Measurements from ENCODE around the gene JARID2.

JARID2 gene

DNA sequence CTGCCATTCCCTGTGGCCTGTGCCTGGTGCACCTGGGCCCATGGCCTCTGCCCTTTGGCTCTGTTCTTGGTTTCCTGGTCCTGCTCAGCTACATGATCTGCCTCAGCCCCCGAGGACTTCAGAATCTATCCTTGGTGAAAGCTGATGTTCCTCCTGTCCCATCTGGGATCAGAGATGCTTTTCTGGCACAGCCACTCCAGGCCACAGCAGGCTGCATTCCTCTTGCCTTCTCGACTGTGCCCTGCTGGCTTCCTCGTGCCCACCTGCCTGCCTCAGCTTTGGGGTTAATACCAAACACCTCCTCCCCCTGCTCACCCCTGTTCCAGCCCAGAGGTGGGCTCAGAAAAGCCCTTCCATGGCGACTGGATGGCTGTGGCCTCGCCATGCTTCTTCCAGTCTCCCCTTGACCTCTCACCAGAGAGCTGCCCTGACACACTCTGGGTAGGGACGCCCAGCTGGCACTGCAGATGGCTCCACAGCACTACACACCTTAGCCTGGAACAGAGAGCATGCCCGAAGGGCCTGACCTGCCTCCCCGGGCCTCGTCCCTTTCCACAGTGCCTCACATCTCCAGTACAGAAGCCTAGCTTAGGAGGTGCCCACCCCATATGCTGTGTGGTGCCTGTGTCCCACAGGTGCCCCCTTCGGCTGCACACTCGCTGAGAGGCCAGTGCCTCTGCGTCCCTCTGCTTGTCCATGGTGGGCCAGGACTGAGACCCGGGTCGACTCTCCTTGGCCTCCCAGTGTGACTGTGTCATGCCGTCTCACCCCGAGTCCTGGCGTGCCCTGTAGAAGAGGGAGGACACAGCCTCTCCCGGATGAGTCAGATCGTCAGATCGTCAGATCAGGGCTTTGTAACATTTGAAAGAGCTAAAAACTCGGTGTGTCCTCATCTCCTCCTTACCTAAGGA, 268.2 kb downstream of the JARID2 start:
- DNase-seq: no peak

DNA sequence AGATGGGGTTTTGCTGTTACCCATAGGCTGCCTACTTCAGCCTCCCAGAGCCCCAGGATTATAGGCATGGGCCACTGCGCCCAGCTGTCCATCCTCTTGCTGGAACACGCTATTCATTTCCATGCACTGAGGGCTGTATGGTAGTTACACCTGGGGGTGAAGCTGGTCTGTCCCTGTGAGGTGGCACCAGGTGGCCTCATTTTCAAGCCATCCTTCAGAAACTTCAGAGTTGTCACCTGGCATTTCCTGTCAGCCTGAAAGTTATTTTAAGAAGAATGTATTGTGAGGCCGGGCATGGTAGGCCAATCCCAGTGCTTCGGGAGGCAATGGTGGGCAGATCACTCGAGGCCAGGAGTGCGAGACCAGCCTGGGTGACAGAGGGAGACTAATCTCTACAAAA, 269.4 kb downstream of the JARID2 start:
- no peak for DNase-seq

- no peak for DNase-seq
Observed at GRCh38 chr6:15515660-15516375, 269.9 kb downstream of the JARID2 start.

GRCh38 chr6:15516378-15516777, 270.5 kb downstream of the JARID2 start:
- DNase-seq: no peak

GRCh38 chr6:15516923-15517560, 271.2 kb downstream of the JARID2 start:
- no peak for DNase-seq

DNA sequence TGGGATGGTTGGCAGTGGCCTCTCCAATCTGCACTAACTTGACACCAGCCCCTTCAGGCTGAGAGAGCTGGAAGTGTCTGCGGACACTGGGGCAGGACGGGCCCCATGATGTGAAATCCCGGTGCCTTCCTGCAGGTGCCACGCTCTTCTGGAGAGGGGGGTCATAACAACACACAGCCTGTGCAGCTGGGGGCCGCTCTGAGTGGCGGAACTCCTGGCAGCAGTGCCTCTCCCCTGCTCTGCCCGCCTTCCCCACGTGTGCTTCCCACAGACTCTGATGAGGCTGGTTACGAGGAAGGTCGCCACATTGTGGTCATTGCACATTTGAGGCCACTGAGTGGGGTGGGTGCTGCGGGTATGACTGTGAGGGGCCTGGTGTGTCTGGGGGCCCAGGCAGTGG, 271.7 kb downstream of the JARID2 start:
- DNase-seq: no peak

GRCh38 chr6:15518057-15518456, 272.2 kb downstream of the JARID2 start:
- no peak for DNase-seq

GRCh38 chr6:15518878-15519277, 273.0 kb downstream of the JARID2 start:
- DNase-seq: no peak

- no peak for DNase-seq
Observed at GRCh38 chr6:15519681-15520080, 273.8 kb downstream of the JARID2 start.

- DNase-seq: no peak
Observed at GRCh38 chr6:15520626-15521203, 274.8 kb downstream of the JARID2 start.

DNA sequence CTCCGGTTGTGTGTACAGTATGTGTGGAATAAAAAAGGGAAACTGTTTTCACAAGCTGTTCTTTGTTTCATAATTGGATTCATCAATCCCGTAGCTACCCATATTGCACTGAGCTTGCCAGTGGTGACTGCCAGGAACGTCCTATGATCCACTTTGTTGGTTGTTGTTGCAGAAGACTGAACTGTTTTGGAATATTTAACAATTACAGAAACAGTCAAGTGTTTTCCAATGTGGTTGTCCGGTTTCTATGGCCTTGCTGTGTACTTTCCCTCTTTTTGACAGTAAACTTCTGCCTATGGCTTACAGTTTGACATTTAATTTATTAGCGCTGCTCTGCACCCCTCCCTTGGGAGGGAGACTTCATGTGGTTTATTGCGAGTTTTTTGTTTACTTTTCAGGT, 275.7 kb downstream of the JARID2 start:
- DNase-seq: no peak

DNA sequence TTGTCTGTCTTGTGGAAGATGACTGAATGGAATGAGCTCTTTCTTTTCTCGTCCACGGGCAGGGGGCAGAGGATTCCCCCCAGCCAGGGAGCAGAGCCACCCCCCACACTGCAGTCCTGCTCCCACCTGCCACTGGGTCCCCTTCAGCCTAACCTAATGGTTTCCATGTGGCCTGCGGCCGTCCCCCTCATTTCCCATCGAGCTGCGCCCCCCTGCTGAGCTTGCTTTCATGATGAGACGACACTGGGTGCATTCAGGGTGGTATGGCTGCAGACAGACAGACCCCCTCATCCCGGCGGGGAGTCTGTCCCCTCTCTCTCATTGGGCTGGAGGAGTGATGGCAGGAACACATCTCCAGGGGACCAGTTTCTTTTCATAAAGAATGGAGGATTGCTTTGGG, 276.2 kb downstream of the JARID2 start:
- DNase-seq: no peak

DNA sequence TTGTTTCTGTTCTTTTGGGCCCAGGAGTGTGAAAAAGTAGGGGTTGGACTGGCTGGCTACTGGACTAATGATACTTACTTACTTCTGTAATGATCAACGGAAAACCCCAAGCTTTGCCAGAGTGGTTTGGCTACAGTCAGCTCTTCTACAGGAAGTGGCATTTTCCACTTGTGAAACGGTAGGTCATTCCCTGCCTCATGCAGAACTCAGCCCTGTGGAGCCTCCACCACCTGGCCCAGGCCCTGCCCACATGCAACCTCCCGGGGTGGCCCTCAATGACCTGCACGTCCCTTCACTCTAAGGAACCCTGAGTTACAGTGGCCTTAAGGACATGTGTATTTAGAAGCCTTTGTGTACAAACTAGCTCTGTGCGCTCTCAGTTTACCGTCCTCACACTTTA, 276.6 kb downstream of the JARID2 start:
- no peak for DNase-seq

- DNase-seq: no peak
Observed at GRCh38 chr6:15522856-15523529, 277.1 kb downstream of the JARID2 start.

GRCh38 chr6:15523679-15524630, 278.1 kb downstream of the JARID2 start:
- DNase-seq: no peak

- DNase-seq: no peak
Observed at GRCh38 chr6:15524861-15525401, 279.1 kb downstream of the JARID2 start.

DNA sequence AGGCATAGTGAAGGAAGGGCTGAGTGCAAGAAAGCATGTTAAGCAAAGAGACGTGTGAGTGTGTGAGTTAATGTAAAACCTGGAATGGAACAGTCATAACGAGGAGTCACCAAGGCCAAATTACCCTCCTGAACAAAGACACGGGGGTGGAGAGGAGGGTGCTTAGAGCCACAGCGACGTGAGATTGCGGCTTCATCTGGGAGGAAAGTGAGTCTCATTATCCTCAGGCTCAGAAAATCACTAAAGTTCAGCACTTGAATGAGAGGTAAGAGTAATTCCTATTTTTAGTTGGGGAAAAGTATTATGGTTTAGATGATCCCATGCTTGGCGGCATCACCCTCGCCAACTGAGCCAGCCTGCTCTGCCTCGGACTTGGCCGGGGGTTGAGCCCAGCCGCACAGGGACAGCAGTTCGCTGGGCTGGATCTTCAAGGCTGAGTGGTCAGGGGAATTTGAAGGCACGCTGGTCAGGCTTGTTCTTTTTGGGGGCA, 280.4 kb downstream of the JARID2 start:
- no peak for DNase-seq

DNA sequence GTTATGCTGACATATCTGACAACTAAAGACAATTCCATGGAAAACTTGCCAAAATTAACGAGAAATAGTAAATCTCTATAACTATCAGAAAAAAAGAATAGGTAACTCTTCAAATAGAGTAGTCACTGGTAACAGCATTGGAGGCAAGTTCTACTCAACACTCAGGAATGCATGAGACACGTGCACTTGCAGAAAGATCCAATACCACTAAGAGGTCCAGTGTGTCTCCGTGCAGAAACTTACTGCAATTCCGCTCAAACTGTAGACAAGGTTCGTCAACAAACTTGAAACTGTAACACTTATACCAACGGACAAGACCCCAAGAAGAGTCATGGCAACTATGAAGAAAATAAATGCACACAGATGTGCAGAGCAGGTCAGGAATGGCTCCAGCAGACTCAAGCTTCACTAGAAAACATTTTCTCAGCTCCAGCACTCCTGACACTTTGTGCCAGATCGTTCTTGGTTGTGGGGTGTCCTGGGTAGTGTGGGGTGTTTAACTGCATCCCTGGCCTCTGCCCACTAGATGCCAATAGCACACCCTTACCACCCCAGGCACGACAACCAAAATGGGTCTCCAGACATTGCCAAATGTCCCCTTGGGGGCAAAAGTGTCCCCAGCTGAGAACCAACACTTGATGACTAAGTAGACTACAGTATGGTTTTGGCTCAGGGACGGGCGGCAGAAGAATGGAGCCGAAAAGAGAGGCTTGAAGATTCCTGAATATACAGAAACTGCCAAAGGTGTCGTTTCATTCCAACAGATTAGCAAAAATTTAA, 282.2 kb downstream of the JARID2 start:
- DNase-seq: no peak

DNA sequence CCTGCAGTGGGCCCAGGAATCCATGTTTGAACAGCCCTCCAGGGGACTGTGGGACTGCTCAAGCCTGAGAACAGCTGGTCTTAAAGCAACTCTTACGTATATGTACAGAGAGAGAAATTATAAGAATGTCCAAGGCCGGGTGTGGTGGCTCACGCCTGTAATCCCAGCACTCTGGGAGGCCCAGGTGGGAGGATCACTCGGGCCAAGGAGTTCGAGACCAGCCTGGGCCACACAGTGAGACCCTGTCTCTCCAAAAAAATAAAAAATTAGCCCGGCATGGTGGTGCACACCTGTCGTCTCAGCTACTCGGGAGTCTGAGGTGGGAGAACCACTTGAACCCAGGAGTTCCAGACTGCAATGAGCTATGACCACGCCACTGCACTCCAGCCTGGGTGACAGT, 283.0 kb downstream of the JARID2 start:
- no peak for DNase-seq

DNA sequence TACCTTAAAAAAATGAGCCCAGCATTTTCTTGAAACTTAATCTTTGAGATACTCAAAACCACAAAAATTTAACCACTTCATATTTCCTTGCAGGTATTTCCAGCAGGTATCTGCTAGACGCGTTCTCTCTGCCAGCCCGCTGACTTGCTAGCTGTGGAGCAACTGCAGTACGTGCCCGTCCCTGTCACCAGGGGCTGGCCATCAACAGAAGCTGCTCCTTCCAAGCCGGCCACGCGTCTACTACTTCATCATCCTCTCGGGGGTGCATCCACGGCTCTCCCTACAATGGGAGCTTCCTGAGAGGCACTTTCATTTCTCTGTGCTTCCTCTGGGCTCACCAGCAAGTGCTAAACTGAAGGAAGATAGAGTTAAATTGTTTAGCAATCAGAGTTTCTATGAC, 284.5 kb downstream of the JARID2 start:
- no peak for DNase-seq

All from NCI-H446 treated with DMSO at 0.1 percent for 48 hours (cell line).